SK-N-SH treated with all-trans-retinoic acid at 6 μM for 48 hours (cell line): ENCODE results near the gene NFU1.

ENCODE experiments used
- ATAC-seq: fragments of 200-7000 bp; cut with Tn5 transposase; 3 replicates; pipeline ENCODE4 v1.9.1; 2020; ENCODE audit warnings: mild to moderate bottlenecking, moderate library complexity
- ARNTL ChIP-seq: fragments of 450-650 bp; formaldehyde crosslinking; IDR thresholded peaks from 2 replicates; pipeline ENCODE4 v1.5.0; 2020; ENCODE audit warnings: low read depth, mild to moderate bottlenecking, moderate library complexity, borderline replicate concordance
- CREB5 ChIP-seq: fragments of 250-450 bp; sonication (Bioruptor Pico); IDR thresholded peaks from 2 replicates; pipeline ENCODE4 v1.5.1; 2020; ENCODE audit warnings: low read depth, mild to moderate bottlenecking, moderate library complexity
- CSDC2 ChIP-seq: fragments of 250-450 bp; sonication (Bioruptor Pico); IDR thresholded peaks from 2 replicates; pipeline ENCODE4 v1.5.0; 2020; ENCODE audit warnings: mild to moderate bottlenecking, moderate library complexity
- CSRNP3 ChIP-seq: fragments of 250-450 bp; sonication (Bioruptor Pico); IDR thresholded peaks from 2 replicates; pipeline ENCODE4 v1.5.1; 2021; ENCODE audit warnings: mild to moderate bottlenecking, moderate library complexity
- ESRRG ChIP-seq: fragments of 250-450 bp; sonication (Bioruptor Pico); IDR thresholded peaks from 2 replicates; pipeline ENCODE4 v1.6.1; 2021; ENCODE audit warnings: mild to moderate bottlenecking
- OSR1 ChIP-seq: fragments of 250-450 bp; sonication (Bioruptor Pico); IDR thresholded peaks from 2 replicates; pipeline ENCODE4 v1.8.0; 2022; ENCODE audit warnings: moderate library complexity, mild to moderate bottlenecking, inconsistent platforms
- PATZ1 ChIP-seq: fragments of 250-450 bp; sonication (Bioruptor Pico); IDR thresholded peaks from 2 replicates; pipeline ENCODE4 v1.8.0; 2020; ENCODE audit warnings: mild to moderate bottlenecking, moderate library complexity, borderline replicate concordance
- POU6F1 ChIP-seq: fragments of 250-450 bp; sonication (Bioruptor Pico); IDR thresholded peaks from 2 replicates; pipeline ENCODE4 v1.8.0; 2021; ENCODE audit warnings: low read depth, mild to moderate bottlenecking, moderate library complexity, borderline replicate concordance
- PPARA ChIP-seq: fragments of 250-450 bp; sonication (Bioruptor Pico); IDR thresholded peaks from 2 replicates; pipeline ENCODE4 v1.5.0; 2020; ENCODE audit warnings: mild to moderate bottlenecking, borderline replicate concordance
- RARB ChIP-seq: fragments of 250-450 bp; sonication (Bioruptor Pico); IDR thresholded peaks from 2 replicates; pipeline ENCODE4 v1.8.0; 2021; ENCODE audit warnings: mild to moderate bottlenecking, moderate library complexity
- SNAI2 ChIP-seq: fragments of 250-450 bp; sonication (Bioruptor Pico); IDR thresholded peaks from 2 replicates; pipeline ENCODE4 v1.5.0; 2020; ENCODE audit warnings: mild to moderate bottlenecking, moderate library complexity
- TCF4 ChIP-seq: fragments of 250-450 bp; sonication (Bioruptor Pico); IDR thresholded peaks from 2 replicates; pipeline ENCODE4 v1.8.0; 2021; ENCODE audit warnings: mild to moderate bottlenecking, moderate library complexity, borderline replicate concordance
- TOX ChIP-seq: fragments of 250-450 bp; sonication (Bioruptor Pico); IDR thresholded peaks from 2 replicates; pipeline ENCODE4 v1.8.0; 2021; ENCODE audit warnings: mild to moderate bottlenecking, moderate library complexity, borderline replicate concordance
- TSHZ2 ChIP-seq: fragments of 250-450 bp; sonication (Bioruptor Pico); IDR thresholded peaks from 2 replicates; pipeline ENCODE4 v1.5.0; 2020; ENCODE audit warnings: mild to moderate bottlenecking, moderate library complexity
- ZC3H10 ChIP-seq: fragments of 250-450 bp; sonication (Bioruptor Pico); IDR thresholded peaks from 2 replicates; pipeline ENCODE4 v1.5.1; 2021; ENCODE audit warnings: mild to moderate bottlenecking, moderate library complexity
- ZFP3 ChIP-seq: fragments of 250-450 bp; sonication (Bioruptor Pico); IDR thresholded peaks from 2 replicates; pipeline ENCODE4 v1.5.0; 2020; ENCODE audit warnings: mild to moderate bottlenecking, moderate library complexity
- ZNF565 ChIP-seq: fragments of 450-650 bp; formaldehyde crosslinking; conservative IDR thresholded peaks from 2 replicates; pipeline ENCODE4 v1.5.0; 2020; ENCODE audit warnings: low read depth, mild to moderate bottlenecking, moderate library complexity
- ZNF70 ChIP-seq: fragments of 450-650 bp; formaldehyde crosslinking; IDR thresholded peaks from 2 replicates; pipeline ENCODE4 v1.5.0; 2020; ENCODE audit warnings: mild to moderate bottlenecking, moderate library complexity

Gene NFU1

GRCh38 chr2:69376403-69376802 lies 60.8 kb downstream of the NFU1 start:
- no peak for TF ChIP-seq CSDC2
- no peak for TF ChIP-seq ZFP3
- no peak for TF ChIP-seq POU6F1
- no peak for TF ChIP-seq ZNF70 (CRISPR knock-in tag)
- TF ChIP-seq PATZ1 (CRISPR knock-in tag): no peak
- TF ChIP-seq TSHZ2 (CRISPR knock-in tag): no peak
- TF ChIP-seq TOX (CRISPR knock-in tag): no peak
- no peak for TF ChIP-seq ZNF565
- TF ChIP-seq, all 23 proteins: peak for 0
- no peak for ATAC-seq

- ATAC-seq: peak; percentile 78
- no peak for TF ChIP-seq CSDC2
Observed at GRCh38 chr2:69375494-69376353, 61.5 kb downstream of the NFU1 start.

- no peak for ATAC-seq
- TF ChIP-seq ZC3H10 (CRISPR knock-in tag): no peak
- no peak for TF ChIP-seq ARNTL (CRISPR knock-in tag)
- no peak for TF ChIP-seq PPARA (CRISPR knock-in tag)
- no peak for TF ChIP-seq ESRRG (CRISPR knock-in tag)
- TF ChIP-seq ZFP3: no peak
- no peak for TF ChIP-seq TCF4 (CRISPR knock-in tag)
Observed at GRCh38 chr2:69372767-69373166, 64.5 kb downstream of the NFU1 start.

- ATAC-seq: no peak
- no peak for TF ChIP-seq OSR1 (CRISPR knock-in tag)
- TF ChIP-seq PATZ1 (CRISPR knock-in tag): no peak
- no peak for TF ChIP-seq CSRNP3 (CRISPR knock-in tag)
- no peak for TF ChIP-seq RARB (CRISPR knock-in tag)
- no peak for TF ChIP-seq CREB5
- no peak for TF ChIP-seq ZFP3
- no peak for TF ChIP-seq SNAI2 (CRISPR knock-in tag)
- TF ChIP-seq TCF4 (CRISPR knock-in tag): no peak
- TF ChIP-seq TOX (CRISPR knock-in tag): no peak
- TF ChIP-seq TSHZ2 (CRISPR knock-in tag): no peak
Observed at GRCh38 chr2:69369802-69370201, 67.4 kb downstream of the NFU1 start.
